WTC11 (cell line): Measurements from ENCODE around the gene TYSND1. TPM values are rescaled to one million over a fixed set of nuclear protein-coding genes. Genes with fewer than 3 reads are reported as not detected.

Experiments used
- ATAC-seq: fragments of 200-7000 bp; cut with Tn5 transposase; 2 replicates; pipeline ENCODE4 v1.10.0; 2021; ENCODE audit warnings: mild to moderate bottlenecking, moderate library complexity
- CTCF ChIA-PET: fragments of 300-600 bp; sonication (Branson Sonifier 250); formaldehyde crosslinking; loops from one replicate; lab custom pipeline; 2021; ENCODE audit warnings: antibody characterized with exemption; lab: Charles Lee
- POLR2A ChIA-PET: fragments of 350-600 bp; sonication (Branson Sonifier 250); formaldehyde crosslinking; loops from one replicate; lab custom pipeline; 2021; ENCODE audit warnings: antibody characterized with exemption; lab: Charles Lee
- DNase-seq: peaks from one replicate; pipeline ENCODE4 v3.0.0; 2021; ENCODE audit warnings: low spot score
- H3K27ac Mint-ChIP-seq: 2 replicates; pipeline ENCODE4 v1.8.0; 2021; ENCODE audit warnings: mixed read lengths
- H3K27me3 Mint-ChIP-seq: 2 replicates; pipeline ENCODE4 v1.8.0; 2021; ENCODE audit warnings: low read depth, mild to moderate bottlenecking, moderate library complexity, mixed read lengths
- H3K36me3 Mint-ChIP-seq: 2 replicates; pipeline ENCODE4 v1.8.0; 2021; ENCODE audit warnings: mixed read lengths
- H3K4me1 Mint-ChIP-seq: 2 replicates; pipeline ENCODE4 v1.8.0; 2022; ENCODE audit warnings: mixed read lengths
- H3K4me3 Mint-ChIP-seq: 2 replicates; pipeline ENCODE4 v1.8.0; 2021; ENCODE audit warnings: mild to moderate bottlenecking, moderate library complexity, mixed read lengths
- H3K9me3 Mint-ChIP-seq: 2 replicates; pipeline ENCODE4 v1.8.0; 2021; ENCODE audit warnings: mixed read lengths
- ATF6 ChIP-seq: sonication (generic); formaldehyde crosslinking; IDR thresholded peaks from 2 replicates; pipeline ENCODE4 v1.8.1; 2023; ENCODE audit warnings: mild to moderate bottlenecking, missing genetic modification reagents
- CBFB ChIP-seq: sonication (generic); formaldehyde crosslinking; IDR thresholded peaks from 2 replicates; pipeline ENCODE4 v1.8.1; 2022; ENCODE audit warnings: mild to moderate bottlenecking, low read depth, missing genetic modification reagents
- CREB1 ChIP-seq: sonication (generic); formaldehyde crosslinking; IDR thresholded peaks from 2 replicates; pipeline ENCODE4 v1.8.0; 2023; ENCODE audit warnings: mild to moderate bottlenecking, missing genetic modification reagents
- EMX1 ChIP-seq: fragments of 250-450 bp; sonication (Bioruptor Pico); IDR thresholded peaks from 2 replicates; pipeline ENCODE4 v1.8.0; 2021; ENCODE audit warnings: mild to moderate bottlenecking
- ERG ChIP-seq: fragments of 250-450 bp; sonication (Bioruptor Pico); IDR thresholded peaks from 2 replicates; pipeline ENCODE4 v1.8.0; 2021; ENCODE audit warnings: mild to moderate bottlenecking
- ETV6 ChIP-seq: sonication (generic); formaldehyde crosslinking; IDR thresholded peaks from 2 replicates; pipeline ENCODE4 v1.8.1; 2022; ENCODE audit warnings: mild to moderate bottlenecking, missing genetic modification reagents
- GABPB1 ChIP-seq: sonication (generic); formaldehyde crosslinking; IDR thresholded peaks from 2 replicates; pipeline ENCODE4 v1.8.1; 2023; ENCODE audit warnings: mild to moderate bottlenecking, missing genetic modification reagents
- GRHL2 ChIP-seq: fragments of 250-450 bp; sonication (Bioruptor Pico); IDR thresholded peaks from 2 replicates; pipeline ENCODE4 v1.8.0; 2022; ENCODE audit warnings: mild to moderate bottlenecking, moderate library complexity; ENCODE audit not compliant: insufficient replicate concordance, severe bottlenecking
- KAT7 ChIP-seq: sonication (generic); formaldehyde crosslinking; IDR thresholded peaks from 2 replicates; pipeline ENCODE4 v1.8.1; 2023; ENCODE audit warnings: missing genetic modification reagents, mild to moderate bottlenecking, borderline replicate concordance
- MXD4 ChIP-seq: fragments of 250-450 bp; sonication (Bioruptor Pico); IDR thresholded peaks from 2 replicates; pipeline ENCODE4 v1.8.0; 2021; ENCODE audit warnings: mild to moderate bottlenecking, moderate library complexity, borderline replicate concordance
- MYBL2 ChIP-seq: sonication (generic); formaldehyde crosslinking; IDR thresholded peaks from 2 replicates; pipeline ENCODE4 v1.8.1; 2023; ENCODE audit warnings: mild to moderate bottlenecking, moderate library complexity, missing genetic modification reagents
- NR3C1 ChIP-seq: sonication (generic); formaldehyde crosslinking; conservative IDR thresholded peaks from 2 replicates; pipeline ENCODE4 v1.8.1; 2023; ENCODE audit warnings: low read depth, mild to moderate bottlenecking, missing genetic modification reagents
- SMAD3 ChIP-seq: sonication (generic); formaldehyde crosslinking; IDR thresholded peaks from 2 replicates; pipeline ENCODE4 v1.8.0; 2022; ENCODE audit warnings: missing genetic modification reagents, mild to moderate bottlenecking, borderline replicate concordance
- SMAD4 ChIP-seq: sonication (generic); formaldehyde crosslinking; IDR thresholded peaks from 2 replicates; pipeline ENCODE4 v1.8.0; 2022; ENCODE audit warnings: mild to moderate bottlenecking, missing genetic modification reagents
- TCF7 ChIP-seq: sonication (generic); formaldehyde crosslinking; IDR thresholded peaks from 2 replicates; pipeline ENCODE4 v1.8.0; 2022; ENCODE audit warnings: mild to moderate bottlenecking, low read depth, missing genetic modification reagents, moderate library complexity
- ZBTB21 ChIP-seq: sonication (generic); formaldehyde crosslinking; IDR thresholded peaks from 2 replicates; pipeline ENCODE4 v1.8.1; 2023; ENCODE audit warnings: mild to moderate bottlenecking, missing genetic modification reagents, borderline replicate concordance
- ZBTB43 ChIP-seq: sonication (generic); formaldehyde crosslinking; IDR thresholded peaks from 2 replicates; pipeline ENCODE4 v1.8.1; 2023; ENCODE audit warnings: mild to moderate bottlenecking, missing genetic modification reagents
- ZNF232 ChIP-seq: sonication (generic); formaldehyde crosslinking; IDR thresholded peaks from 2 replicates; pipeline ENCODE4 v1.8.0; 2022; ENCODE audit warnings: mild to moderate bottlenecking, missing genetic modification reagents
- ZNF396 ChIP-seq: fragments of 250-450 bp; sonication (Bioruptor Pico); IDR thresholded peaks from 2 replicates; pipeline ENCODE4 v1.8.0; 2021; ENCODE audit warnings: mild to moderate bottlenecking, moderate library complexity, borderline replicate concordance
- ZNF416 ChIP-seq: fragments of 250-450 bp; sonication (Bioruptor Pico); IDR thresholded peaks from 2 replicates; pipeline ENCODE4 v1.9.0; 2021; ENCODE audit warnings: mild to moderate bottlenecking, inconsistent platforms
- total RNA-seq: library from RNA; stranded (reverse); gene quantifications from 3 replicates; pipeline ENCODE4 v1.2.3, GENCODE V29; 2021
- TF ChIP-seq, protein P1 (sequence below): sonication (generic); formaldehyde crosslinking; IDR thresholded peaks from 2 replicates; pipeline ENCODE4 v1.8.0; 2023; ENCODE audit warnings: missing genetic modification reagents, mild to moderate bottlenecking, borderline replicate concordance
- TF ChIP-seq, protein P2 (sequence below): sonication (generic); formaldehyde crosslinking; IDR thresholded peaks from 2 replicates; pipeline ENCODE4 v1.8.1; 2023; ENCODE audit warnings: mild to moderate bottlenecking, moderate library complexity, missing genetic modification reagents
- TF ChIP-seq, protein P3 (sequence below): sonication (generic); formaldehyde crosslinking; IDR thresholded peaks from 2 replicates; pipeline ENCODE4 v1.8.0; 2022; ENCODE audit warnings: mild to moderate bottlenecking, missing genetic modification reagents

The TYSND1 gene
- total RNA-seq, 1 experiment from 2014 or later = 18.9 TPM

DNA sequence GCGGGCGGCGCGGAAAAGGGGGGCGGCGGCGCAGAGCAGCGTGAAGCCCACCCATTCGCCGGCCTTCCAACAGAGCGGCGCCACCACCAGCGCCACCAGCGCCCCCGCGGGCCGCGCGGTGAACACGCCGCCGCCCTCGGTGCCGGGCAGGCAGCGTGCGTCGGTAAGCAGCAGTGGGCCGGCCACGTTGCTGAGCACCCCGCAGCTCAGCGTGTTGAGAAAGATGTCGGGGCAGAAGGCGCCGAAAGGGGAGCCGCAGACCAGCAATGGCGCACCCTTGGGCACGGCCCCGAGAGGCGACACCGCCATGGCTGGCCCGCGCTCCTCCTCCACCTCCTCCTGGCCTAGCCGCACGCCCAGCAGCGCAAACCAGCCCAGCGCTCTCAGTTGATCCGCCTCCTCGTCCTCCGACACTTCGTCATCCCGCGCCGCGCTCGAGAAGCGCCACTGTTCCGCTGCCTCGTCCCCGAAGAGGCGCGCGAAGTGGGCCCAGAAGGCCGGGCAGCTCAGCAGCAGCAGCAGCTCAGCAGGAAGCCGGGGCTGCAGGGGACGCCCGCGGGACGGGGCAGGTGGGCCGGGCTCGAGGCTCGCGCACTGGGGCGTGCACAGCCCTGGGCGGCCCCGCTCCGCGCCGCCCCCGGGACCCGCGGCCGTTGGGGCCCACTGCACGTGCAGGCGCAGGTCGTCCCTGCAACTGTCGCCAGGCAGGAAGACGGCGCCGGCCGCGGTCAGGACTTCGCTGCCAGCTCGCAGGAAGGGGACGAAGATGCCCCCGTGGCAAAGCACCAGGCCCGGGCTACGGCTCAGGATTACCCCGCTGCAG is 623 bp downstream of the TYSND1 start:
- ChIA-PET CTCF (interaction anchor here (0.6 to 4.0 kb wide), 68 partner anchors 10 to 696 kb away, joined by 3 to 79 read pairs (median 4); partner anchors contain the start of genes MACROH2A2, NPFFR1, PPA1 and SAR1A), POLR2A (interaction anchor here (0.5 to 1.8 kb wide), 18 partner anchors 10 to 1758 kb away, joined by 3 to 19 read pairs (median 4); partner anchors contain the start of gene SAR1A)
- DNase-seq (peak; percentile 59), ATAC-seq (peak; percentile 10)
- H3K4me3 Mint-ChIP-seq = peak overlapping the region; percentile 78
- peaks cover 16% of the 10 kb centered on the region for H3K4me1 Mint-ChIP-seq
- H3K27me3 Mint-ChIP-seq = no peaks in the 10 kb centered on the region
- H3K9me3 Mint-ChIP-seq = no peaks in the 10 kb centered on the region
- no peak overlapping the region for H3K27ac Mint-ChIP-seq
- H3K36me3 Mint-ChIP-seq = peaks cover 7% of the 10 kb centered on the region; the same call in 1 of the 2 replicates
- peak; percentile 8; the same call in 1 of the 2 replicates for TF ChIP-seq CBFB (CRISPR knock-in tag)
- TF ChIP-seq NR3C1 = no peak
- 0 out of 2 replicates have a peak, but pooled peaks have one; percentile 41 for TF ChIP-seq SMAD3 (CRISPR knock-in tag)
- TF ChIP-seq, protein P1, sequence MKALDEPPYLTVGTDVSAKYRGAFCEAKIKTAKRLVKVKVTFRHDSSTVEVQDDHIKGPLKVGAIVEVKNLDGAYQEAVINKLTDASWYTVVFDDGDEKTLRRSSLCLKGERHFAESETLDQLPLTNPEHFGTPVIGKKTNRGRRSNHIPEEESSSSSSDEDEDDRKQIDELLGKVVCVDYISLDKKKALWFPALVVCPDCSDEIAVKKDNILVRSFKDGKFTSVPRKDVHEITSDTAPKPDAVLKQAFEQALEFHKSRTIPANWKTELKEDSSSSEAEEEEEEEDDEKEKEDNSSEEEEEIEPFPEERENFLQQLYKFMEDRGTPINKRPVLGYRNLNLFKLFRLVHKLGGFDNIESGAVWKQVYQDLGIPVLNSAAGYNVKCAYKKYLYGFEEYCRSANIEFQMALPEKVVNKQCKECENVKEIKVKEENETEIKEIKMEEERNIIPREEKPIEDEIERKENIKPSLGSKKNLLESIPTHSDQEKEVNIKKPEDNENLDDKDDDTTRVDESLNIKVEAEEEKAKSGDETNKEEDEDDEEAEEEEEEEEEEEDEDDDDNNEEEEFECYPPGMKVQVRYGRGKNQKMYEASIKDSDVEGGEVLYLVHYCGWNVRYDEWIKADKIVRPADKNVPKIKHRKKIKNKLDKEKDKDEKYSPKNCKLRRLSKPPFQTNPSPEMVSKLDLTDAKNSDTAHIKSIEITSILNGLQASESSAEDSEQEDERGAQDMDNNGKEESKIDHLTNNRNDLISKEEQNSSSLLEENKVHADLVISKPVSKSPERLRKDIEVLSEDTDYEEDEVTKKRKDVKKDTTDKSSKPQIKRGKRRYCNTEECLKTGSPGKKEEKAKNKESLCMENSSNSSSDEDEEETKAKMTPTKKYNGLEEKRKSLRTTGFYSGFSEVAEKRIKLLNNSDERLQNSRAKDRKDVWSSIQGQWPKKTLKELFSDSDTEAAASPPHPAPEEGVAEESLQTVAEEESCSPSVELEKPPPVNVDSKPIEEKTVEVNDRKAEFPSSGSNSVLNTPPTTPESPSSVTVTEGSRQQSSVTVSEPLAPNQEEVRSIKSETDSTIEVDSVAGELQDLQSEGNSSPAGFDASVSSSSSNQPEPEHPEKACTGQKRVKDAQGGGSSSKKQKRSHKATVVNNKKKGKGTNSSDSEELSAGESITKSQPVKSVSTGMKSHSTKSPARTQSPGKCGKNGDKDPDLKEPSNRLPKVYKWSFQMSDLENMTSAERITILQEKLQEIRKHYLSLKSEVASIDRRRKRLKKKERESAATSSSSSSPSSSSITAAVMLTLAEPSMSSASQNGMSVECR (CRISPR knock-in tag) = peak; percentile 68; the same call in 1 of the 2 replicates
- TF ChIP-seq ZBTB43 (CRISPR knock-in tag) = no peak
- no peak for TF ChIP-seq EMX1 (CRISPR knock-in tag)
- TF ChIP-seq ZBTB21 = no peak
- peak; percentile 80; the same call in 1 of the 2 replicates for TF ChIP-seq SMAD4
- TF ChIP-seq ZNF396 (CRISPR knock-in tag) = no peak
- TF ChIP-seq, protein P2, sequence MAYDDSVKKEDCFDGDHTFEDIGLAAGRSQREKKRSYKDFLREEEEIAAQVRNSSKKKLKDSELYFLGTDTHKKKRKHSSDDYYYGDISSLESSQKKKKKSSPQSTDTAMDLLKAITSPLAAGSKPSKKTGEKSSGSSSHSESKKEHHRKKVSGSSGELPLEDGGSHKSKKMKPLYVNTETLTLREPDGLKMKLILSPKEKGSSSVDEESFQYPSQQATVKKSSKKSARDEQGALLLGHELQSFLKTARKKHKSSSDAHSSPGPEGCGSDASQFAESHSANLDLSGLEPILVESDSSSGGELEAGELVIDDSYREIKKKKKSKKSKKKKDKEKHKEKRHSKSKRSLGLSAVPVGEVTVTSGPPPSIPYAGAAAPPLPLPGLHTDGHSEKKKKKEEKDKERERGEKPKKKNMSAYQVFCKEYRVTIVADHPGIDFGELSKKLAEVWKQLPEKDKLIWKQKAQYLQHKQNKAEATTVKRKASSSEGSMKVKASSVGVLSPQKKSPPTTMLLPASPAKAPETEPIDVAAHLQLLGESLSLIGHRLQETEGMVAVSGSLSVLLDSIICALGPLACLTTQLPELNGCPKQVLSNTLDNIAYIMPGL (CRISPR knock-in tag) = peak; percentile 96
- 0 out of 2 replicates have a peak, but pooled peaks have one; percentile 8 for TF ChIP-seq ZNF416 (CRISPR knock-in tag)
- TF ChIP-seq GABPB1 = no peak; the same call in 1 of the 2 replicates
- TF ChIP-seq ERG = no peak
- TF ChIP-seq, protein P3, sequence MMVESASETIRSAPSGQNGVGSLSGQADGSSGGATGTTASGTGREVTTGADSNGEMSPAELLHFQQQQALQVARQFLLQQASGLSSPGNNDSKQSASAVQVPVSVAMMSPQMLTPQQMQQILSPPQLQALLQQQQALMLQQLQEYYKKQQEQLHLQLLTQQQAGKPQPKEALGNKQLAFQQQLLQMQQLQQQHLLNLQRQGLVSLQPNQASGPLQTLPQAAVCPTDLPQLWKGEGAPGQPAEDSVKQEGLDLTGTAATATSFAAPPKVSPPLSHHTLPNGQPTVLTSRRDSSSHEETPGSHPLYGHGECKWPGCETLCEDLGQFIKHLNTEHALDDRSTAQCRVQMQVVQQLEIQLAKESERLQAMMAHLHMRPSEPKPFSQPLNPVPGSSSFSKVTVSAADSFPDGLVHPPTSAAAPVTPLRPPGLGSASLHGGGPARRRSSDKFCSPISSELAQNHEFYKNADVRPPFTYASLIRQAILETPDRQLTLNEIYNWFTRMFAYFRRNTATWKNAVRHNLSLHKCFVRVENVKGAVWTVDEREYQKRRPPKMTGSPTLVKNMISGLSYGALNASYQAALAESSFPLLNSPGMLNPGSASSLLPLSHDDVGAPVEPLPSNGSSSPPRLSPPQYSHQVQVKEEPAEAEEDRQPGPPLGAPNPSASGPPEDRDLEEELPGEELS (CRISPR knock-in tag) = peak; percentile 55; the same call in 1 of the 2 replicates
- TF ChIP-seq KAT7 (CRISPR knock-in tag) = no peak
- TF ChIP-seq CREB1 (CRISPR knock-in tag) = peak; percentile 49; the same call in 1 of the 2 replicates
- 0 out of 2 replicates have a peak, but pooled peaks have one; percentile 66 for TF ChIP-seq ETV6
- no peak for TF ChIP-seq MYBL2 (CRISPR knock-in tag)
- 0 out of 2 replicates have a peak, but pooled peaks have one; percentile 5 for TF ChIP-seq ZNF232 (CRISPR knock-in tag)
- no peak for TF ChIP-seq GRHL2 (CRISPR knock-in tag)
- TF ChIP-seq TCF7 = no peak; the same call in 1 of the 2 replicates
- TF ChIP-seq ATF6 = no peak
- no peak for TF ChIP-seq MXD4 (CRISPR knock-in tag)
